Heart left ventricle (tissue), 16 donors: Measurements from ENCODE around the gene ANKRD22. TPM values are rescaled to one million over a fixed set of nuclear protein-coding genes. Genes with fewer than 3 reads are reported as not detected.

ENCODE experiments used
- ATAC-seq, 4 donors: fragments of 200-7000 bp; cut with Tn5 transposase; one replicate each; pipeline ENCODE4 v1.9.1; 2020 to 2022; ENCODE audit warnings: moderate library complexity in 4 of 4, mild to moderate bottlenecking in 3 of 4, moderate number of reproducible peaks in 1 of 4
- DNase-seq, 5 donors: peaks; one replicate each; pipeline ENCODE4 v3.0.0-alpha.2; 2020
- H3K27ac ChIP-seq, 12 donors: fragments of 200-600 bp; sonication (generic) in 4 of 12; one replicate each; pipeline versions ENCODE4 v1.5.0 to v1.8.0; 2016 to 2022; ENCODE audit warnings: mild to moderate bottlenecking in 2 of 12
- H3K27me3 ChIP-seq, 9 donors: fragments of 200-600 bp; sonication (generic) in 2 of 9; one replicate each; pipeline versions ENCODE4 v1.5.1 to v1.8.0; 2016 to 2022; ENCODE audit warnings: mild to moderate bottlenecking in 3 of 9
- H3K36me3 ChIP-seq, 9 donors: fragments of 200-600 bp; sonication (generic) in 2 of 9; one replicate each; pipeline versions ENCODE4 v1.5.0 to v1.8.0; 2018 to 2022; ENCODE audit warnings: mild to moderate bottlenecking in 2 of 9
- H3K4me1 ChIP-seq, 12 donors: fragments of 200-600 bp; sonication (generic) in 4 of 12; one replicate each; pipeline versions ENCODE4 v1.5.0 to v1.8.0; 2016 to 2022; ENCODE audit warnings: mild to moderate bottlenecking in 3 of 12
- H3K4me3 ChIP-seq, 12 donors: fragments of 200-600 bp; sonication (generic) in 4 of 12; one replicate each; pipeline versions ENCODE4 v1.5.0 to v1.8.0; 2017 to 2022; ENCODE audit warnings: mild to moderate bottlenecking in 9 of 12, moderate library complexity in 4 of 12
- H3K9me3 ChIP-seq, 12 donors: fragments of 200-600 bp; sonication (generic) in 4 of 12; one replicate each; pipeline versions ENCODE4 v1.5.0 to v1.8.0; 2016 to 2022; ENCODE audit warnings: mild to moderate bottlenecking in 1 of 12
- POLR2A ChIP-seq, 2 donors: fragments of 450-650 bp; IDR thresholded peaks; one replicate each; pipeline ENCODE4 v1.6.1; 2017; ENCODE audit warnings: antibody characterized with exemption in 2 of 2, mild to moderate bottlenecking in 2 of 2, moderate library complexity in 2 of 2
- WGBS, 4 donors: extraction: QIAGEN DNeasy Blood & Tissue Kit in 2 of 4; methylation state at CpG; one replicate each; pipeline versions ENCODE4 v1.1.5 to v1.1.7; 2013 to 2018; 5-methylcytosine and 5-hydroxymethylcytosine counted together
- intact Hi-C, 10 donors: fragments of 100-400 bp; cut with DNase I; formaldehyde crosslinking; loops; one replicate each; pipeline versions ENCODE4 v1.11.1 to v1.14.2; 2022
- polyA plus RNA-seq, 2 donors: library from polyadenylated mRNA; stranded (reverse); fragments of 200-250 nt; gene quantifications; one replicate each; pipeline ENCODE4 v1.2.3, GENCODE V29; 2013
- total RNA-seq, 9 donors: library from RNA; depleted of rRNA in 2 of 9; stranded (reverse); fragments of >200 nt in 2 of 9; fragmentation: NEBNext Ultra II Directional in 3 of 9; extraction: Animal tissue kit (Norgen Biotek cat#: 25700) in 3 of 9; gene quantifications; one replicate each; pipeline versions ENCODE4 v1.1.0 to v1.2.4, GENCODE V29; 2016 to 2023
- TF ChIP-seq, protein P1 (sequence below), 12 donors: fragments of 200-600 bp; sonication (generic) in 4 of 12; IDR thresholded peaks; one replicate each; pipeline versions ENCODE4 v1.5.0 to v1.8.0; 2018 to 2022; ENCODE audit warnings: antibody characterized with exemption in 12 of 12, mild to moderate bottlenecking in 5 of 12
- donor health status: ischemic (EF 13 %, LVEDD 7.1; RV severe dilation, severe dysfunction).
- donor health status: healthy with polysubstance abuse.
- donor health status: DM: no; HTN: yes; CAD: no.
- donor health status: DM: no; HTN: no; CAD: no.
- donor health status: ischemic (EF 25% LVEDD 6.9; RV normal size, moderate dysfunction).
- donor health status: ischemic (EF 25% LVEDD 5.7; RV mildly dilated, moderate dysfunction).
- donor health status: healthy.
- donor health status: DM: yes; HTN: yes; CAD: no.
- donor health status: ischemic (EF 35%, LVEDD 5.7; RV mildly dilated, moderate dysfunction).
- donor health status: nonischemic (EF 11% LVEDD 7.7; RV severe dilation, severe dysfunction).
- donor health status: DM: yes; HTN: yes; CAD: no.
- donor health status: PGD.
- donor health status: ischemic (EF 29% LVEDD 5.4; RV normal size, mild dysfunction).
- donor health status: nonischemic (EF 23%, LVEDD 6.1; RV moderate dilation, normal function).

The ANKRD22 gene
- total and polyA plus RNA-seq, 11 donors = 0.12 to 5.9 (median 0.52) TPM; not detected in 8

DNA sequence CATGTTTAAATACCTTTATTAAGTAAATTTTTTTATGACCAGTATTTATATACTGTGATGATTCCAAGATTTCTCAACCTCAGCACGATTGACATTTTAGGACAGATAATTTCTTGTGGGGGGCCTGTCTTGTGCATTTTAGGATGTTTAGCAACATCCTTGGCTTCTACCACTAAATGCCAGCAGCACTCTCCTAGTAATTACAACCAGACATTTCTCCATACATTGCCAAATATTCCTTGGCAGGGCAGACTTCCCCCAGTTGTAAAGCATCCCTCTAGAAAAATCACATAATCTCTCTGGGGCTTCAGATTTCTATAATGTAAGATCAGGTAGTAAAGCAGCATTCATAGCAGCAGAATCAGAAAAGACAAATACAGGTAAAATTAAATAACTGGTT, 56.9 kb downstream of the ANKRD22 start:
- DNase-seq (no peak), ATAC-seq (no peak)
- TF ChIP-seq, protein P1, sequence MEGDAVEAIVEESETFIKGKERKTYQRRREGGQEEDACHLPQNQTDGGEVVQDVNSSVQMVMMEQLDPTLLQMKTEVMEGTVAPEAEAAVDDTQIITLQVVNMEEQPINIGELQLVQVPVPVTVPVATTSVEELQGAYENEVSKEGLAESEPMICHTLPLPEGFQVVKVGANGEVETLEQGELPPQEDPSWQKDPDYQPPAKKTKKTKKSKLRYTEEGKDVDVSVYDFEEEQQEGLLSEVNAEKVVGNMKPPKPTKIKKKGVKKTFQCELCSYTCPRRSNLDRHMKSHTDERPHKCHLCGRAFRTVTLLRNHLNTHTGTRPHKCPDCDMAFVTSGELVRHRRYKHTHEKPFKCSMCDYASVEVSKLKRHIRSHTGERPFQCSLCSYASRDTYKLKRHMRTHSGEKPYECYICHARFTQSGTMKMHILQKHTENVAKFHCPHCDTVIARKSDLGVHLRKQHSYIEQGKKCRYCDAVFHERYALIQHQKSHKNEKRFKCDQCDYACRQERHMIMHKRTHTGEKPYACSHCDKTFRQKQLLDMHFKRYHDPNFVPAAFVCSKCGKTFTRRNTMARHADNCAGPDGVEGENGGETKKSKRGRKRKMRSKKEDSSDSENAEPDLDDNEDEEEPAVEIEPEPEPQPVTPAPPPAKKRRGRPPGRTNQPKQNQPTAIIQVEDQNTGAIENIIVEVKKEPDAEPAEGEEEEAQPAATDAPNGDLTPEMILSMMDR (IDR thresholded peaks at IDR 0.05) = no peak
- no peak for TF ChIP-seq POLR2A (IDR thresholded peaks at IDR 0.05)
- Histone ChIP-seq H3K36me3 (no peaks in the 10 kb centered on the region), H3K4me1 (peaks cover 0 to 3% (median 0%) of the 10 kb centered on the region in 12 donors), H3K4me3 (no peak overlapping the region), H3K9me3 (no peaks in the 10 kb centered on the region), H3K27me3 (peaks cover 0 to 4% (median 0%) of the 10 kb centered on the region in 9 donors), H3K27ac (no peak overlapping the region)
- WGBS, 4 donors = 71 to 86% (median 77%) methylated on average over 1 of the region's 1 CpG
- intact Hi-C loops = loop anchor here in 7 of 10 donors (5.0 to 10.0 kb wide), 5 partner anchors 100 to 230 kb away; partner anchors contain the start of genes LIPJ (in 1 of the 7) and RNLS (in 1 of the 7)

DNA sequence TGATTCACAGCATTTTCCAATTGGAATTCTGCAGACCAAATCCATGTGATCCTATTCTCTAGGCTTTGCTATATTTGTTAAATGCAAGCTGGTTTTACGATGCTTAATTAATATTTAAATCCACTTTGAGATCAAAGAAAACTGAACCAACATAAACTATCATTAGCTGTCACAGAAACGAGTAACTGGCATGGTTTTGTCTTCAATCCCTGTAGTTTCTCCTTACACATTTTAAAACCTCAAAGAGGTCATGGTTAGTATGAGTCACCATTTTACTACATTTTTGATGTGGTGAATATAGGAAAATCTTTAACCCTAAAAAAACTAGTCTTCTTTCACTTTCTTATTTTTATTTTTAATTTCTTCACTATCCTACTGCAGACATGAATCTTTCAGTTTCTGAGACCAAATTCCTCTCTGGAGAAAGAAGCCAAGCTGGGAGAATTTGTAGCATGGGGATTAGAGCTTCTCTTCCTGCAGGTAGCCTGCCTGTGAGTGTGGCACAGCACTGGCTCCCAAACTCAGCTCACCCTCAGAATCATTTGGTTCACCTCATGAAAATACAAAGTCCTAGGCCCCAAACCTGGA, 57.8 kb downstream of the ANKRD22 start:
- 63 to 77% (median 72%) methylated on average over 2 of the region's 2 CpGs for WGBS, 4 donors
- Histone ChIP-seq H3K36me3 (no peaks in the 10 kb centered on the region), H3K9me3 (no peaks in the 10 kb centered on the region), H3K4me1 (peaks cover 0 to 3% (median 0%) of the 10 kb centered on the region in 12 donors), H3K27me3 (peaks cover 0 to 4% (median 0%) of the 10 kb centered on the region in 9 donors), H3K4me3 (no peak overlapping the region), H3K27ac (no peak overlapping the region)
- DNase-seq = no peak
- no peak for TF ChIP-seq POLR2A (IDR thresholded peaks at IDR 0.05)
- intact Hi-C loops = loop anchor here in 7 of 10 donors (5.0 to 10.0 kb wide), 5 partner anchors 99 to 229 kb away; partner anchors contain the start of genes LIPJ (in 1 of the 7) and RNLS (in 1 of the 7)
- ATAC-seq = no peak

DNA sequence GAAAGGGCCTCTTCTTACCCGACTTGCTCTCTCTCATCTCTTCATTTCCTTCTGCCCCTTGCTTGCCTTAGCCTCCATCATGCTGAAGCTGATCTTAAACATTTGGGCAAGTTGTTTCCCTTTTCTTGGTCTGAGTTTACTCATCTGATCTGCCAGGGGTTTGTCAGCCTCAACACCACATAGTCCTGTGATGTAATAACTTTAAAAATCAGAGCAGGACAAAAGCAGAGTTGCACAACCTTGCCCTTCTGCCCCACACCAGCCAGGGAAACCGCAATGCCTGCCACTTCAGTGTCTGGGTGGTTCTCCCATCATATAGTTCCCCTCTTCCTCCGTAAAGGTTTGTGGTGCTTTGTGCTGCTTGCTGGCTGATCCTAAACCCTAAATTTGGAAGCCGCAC, 59.0 kb downstream of the ANKRD22 start:
- intact Hi-C loops = loop anchor here in 7 of 10 donors (5.0 to 10.0 kb wide), 5 partner anchors 98 to 228 kb away; partner anchors contain the start of genes LIPJ (in 1 of the 7) and RNLS (in 1 of the 7)
- Histone ChIP-seq H3K27me3 (peaks cover 0 to 4% (median 0%) of the 10 kb centered on the region in 9 donors), H3K36me3 (no peaks in the 10 kb centered on the region), H3K9me3 (no peaks in the 10 kb centered on the region), H3K4me3 (no peak overlapping the region), H3K4me1 (peaks cover 0 to 3% (median 0%) of the 10 kb centered on the region in 12 donors), H3K27ac (no peak overlapping the region)
- TF ChIP-seq POLR2A (IDR thresholded peaks at IDR 0.05) = no peak
- TF ChIP-seq, protein P1 (IDR thresholded peaks at IDR 0.05) = no peak
- DNase-seq (peak in 4 of 5 donors; percentile 16 to 38 (median 27)), ATAC-seq (peak in 3 of 4 donors; percentile 41 to 78 (median 72))
- WGBS, 4 donors = 78 to 89% (median 84%) methylated on average over 4 of the region's 4 CpGs

DNA sequence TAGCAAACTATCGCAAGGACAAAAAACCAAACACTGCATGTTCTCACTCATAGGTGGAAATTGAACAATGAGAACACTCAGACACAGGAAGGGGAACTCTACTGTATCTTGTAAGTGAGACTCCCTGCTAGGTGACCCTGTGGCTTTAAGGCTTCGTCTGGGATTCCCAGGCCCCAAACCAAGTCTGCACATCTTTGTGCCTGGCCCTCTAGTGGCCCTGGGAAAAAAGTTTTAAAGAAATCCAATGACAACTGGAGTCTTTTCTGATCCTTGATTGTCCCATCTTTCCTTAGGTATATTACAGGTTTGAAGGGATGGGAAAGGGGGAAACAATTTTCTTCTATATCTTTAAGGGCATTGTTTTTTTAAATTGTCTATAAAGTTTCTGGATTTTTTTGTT, 59.7 kb downstream of the ANKRD22 start:
- intact Hi-C loops = loop anchor here in 7 of 10 donors (5.0 to 10.0 kb wide), 5 partner anchors 97 to 227 kb away; partner anchors contain the start of genes LIPJ (in 1 of the 7) and RNLS (in 1 of the 7)
- no peaks in the 10 kb centered on the region for H3K36me3 ChIP-seq
- H3K4me3 ChIP-seq = no peak overlapping the region
- peaks cover 0 to 3% (median 0%) of the 10 kb centered on the region in 12 donors for H3K4me1 ChIP-seq
- no peak overlapping the region for H3K27ac ChIP-seq
- DNase-seq (peak in 1 of 5 donors; percentile 14), ATAC-seq (peak in 3 of 4 donors; percentile 36 to 48 (median 39))
- peaks cover 0 to 4% (median 0%) of the 10 kb centered on the region in 9 donors for H3K27me3 ChIP-seq
- no peaks in the 10 kb centered on the region for H3K9me3 ChIP-seq
- 45 to 63% (median 53%) methylated on average over 2 of the region's 2 CpGs for WGBS, 4 donors
- TF ChIP-seq, protein P1 (IDR thresholded peaks at IDR 0.05) = peak in 11 of 12 donors; percentile 13 to 50 (median 32)
- no peak for TF ChIP-seq POLR2A (IDR thresholded peaks at IDR 0.05)
